GM21529 (cell line): ENCODE data around the gene CACNA1C.

Experiments
- ATAC-seq: cut with Tn5 transposase; IDR thresholded peaks from one replicate; pipeline ENCODE4 v1.9.1; 2021; ENCODE audit not compliant: unreplicated experiment

The CACNA1C gene

GRCh38 chr12:2435511-2435910, 382.7 kb downstream of the CACNA1C start:
- ATAC-seq: no peak

GRCh38 chr12:2439332-2440100, 386.7 kb downstream of the CACNA1C start:
- ATAC-seq: no peak

GRCh38 chr12:2443776-2444175, 391.0 kb downstream of the CACNA1C start:
- ATAC-seq: no peak

- ATAC-seq: no peak
Observed at GRCh38 chr12:2445968-2446367, 393.2 kb downstream of the CACNA1C start.

GRCh38 chr12:2447861-2448260, 395.1 kb downstream of the CACNA1C start:
- no peak for ATAC-seq

- ATAC-seq: no peak
Observed at GRCh38 chr12:2449586-2449985, 396.8 kb downstream of the CACNA1C start.

GRCh38 chr12:2450553-2450952, 397.8 kb downstream of the CACNA1C start:
- no peak for ATAC-seq

DNA sequence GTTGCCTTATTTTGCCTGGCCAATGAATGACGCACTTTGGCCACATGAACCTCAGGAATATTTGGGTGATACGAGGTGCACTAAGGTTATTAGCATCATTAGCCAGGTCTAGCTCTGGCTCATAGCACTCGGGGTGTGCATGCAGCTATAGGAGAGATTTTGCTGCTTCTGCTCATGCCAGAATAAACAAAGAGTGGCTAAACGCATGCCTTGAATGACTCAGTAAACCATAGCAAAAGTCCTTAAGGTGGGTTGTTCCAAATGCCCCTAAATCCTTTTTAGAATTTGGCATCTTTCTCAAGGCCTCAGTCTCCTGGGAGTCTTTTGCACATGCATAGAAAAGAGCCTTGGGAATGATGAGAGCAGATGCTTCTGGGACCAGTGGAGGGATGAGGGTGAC, 398.2 kb downstream of the CACNA1C start:
- ATAC-seq: no peak

GRCh38 chr12:2451497-2451896, 398.7 kb downstream of the CACNA1C start:
- no peak for ATAC-seq

DNA sequence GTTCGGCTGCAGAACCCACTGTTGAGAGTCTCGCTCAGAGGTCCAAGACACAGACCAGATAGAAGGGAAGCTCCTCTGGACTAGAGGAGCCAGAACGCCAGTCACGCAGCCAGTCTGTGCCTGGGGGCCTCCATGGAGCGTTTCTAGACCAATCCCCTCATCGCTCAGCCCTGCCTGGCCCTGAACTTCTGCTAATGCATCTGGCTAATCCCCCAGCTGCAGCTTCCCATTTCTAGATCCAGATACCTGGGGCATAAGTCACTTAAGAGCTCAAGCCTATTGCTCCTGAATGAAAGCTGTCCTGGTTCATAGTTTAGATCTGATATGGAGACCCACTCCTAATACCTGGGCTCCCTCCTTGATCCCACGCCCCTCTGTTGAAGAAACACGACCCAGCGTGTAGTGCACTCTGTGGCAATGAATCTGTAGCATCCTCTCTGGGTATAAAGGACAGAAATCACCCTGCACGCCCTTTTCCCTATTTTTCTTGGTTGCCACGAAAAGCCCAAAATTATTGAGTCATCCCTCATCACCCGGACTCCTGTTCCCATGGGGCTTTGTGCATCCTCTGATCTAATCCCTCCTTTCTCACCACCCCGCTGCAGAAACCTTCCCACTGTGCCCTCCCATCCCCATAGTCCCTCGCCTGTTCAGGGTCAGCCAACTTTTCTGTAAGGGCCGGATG, 400.4 kb downstream of the CACNA1C start:
- no peak for ATAC-seq

GRCh38 chr12:2453761-2454090, 400.9 kb downstream of the CACNA1C start:
- no peak for ATAC-seq

- no peak for ATAC-seq
Observed at GRCh38 chr12:2454601-2455177, 401.9 kb downstream of the CACNA1C start.

GRCh38 chr12:2455410-2455809, 402.6 kb downstream of the CACNA1C start:
- no peak for ATAC-seq

DNA sequence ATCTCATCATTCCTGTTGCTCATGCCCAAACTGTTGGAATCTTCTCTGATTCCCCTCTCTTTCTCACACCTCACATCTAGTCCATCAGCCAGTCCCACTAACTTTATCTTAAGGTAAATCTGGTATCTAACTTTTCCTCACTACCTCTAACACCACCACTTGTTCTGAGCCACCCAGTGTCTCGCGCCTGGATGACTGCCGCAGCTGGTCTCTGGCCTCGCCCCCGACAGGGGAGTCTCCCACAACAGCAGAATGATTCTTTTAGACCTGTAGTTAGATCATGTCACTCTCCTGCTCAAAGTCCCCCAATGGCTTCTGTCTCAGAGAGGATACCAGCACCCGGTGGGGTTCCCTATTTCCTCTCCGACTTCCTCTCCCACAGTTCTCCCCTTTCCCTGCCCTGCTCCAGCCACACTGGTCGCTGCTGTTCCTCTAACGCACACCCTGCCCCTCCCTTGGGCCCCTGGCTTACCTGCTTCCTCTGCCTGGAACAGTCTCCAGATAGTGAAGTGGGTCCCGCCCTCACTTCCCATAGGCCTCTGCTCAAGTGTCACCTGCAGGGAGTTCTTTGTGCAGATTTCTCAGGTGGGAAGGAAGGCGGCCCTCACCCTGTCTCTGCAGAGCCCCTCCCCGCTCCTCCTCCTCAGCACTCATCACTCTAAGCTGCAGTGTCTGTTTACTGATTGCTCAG, 403.5 kb downstream of the CACNA1C start:
- ATAC-seq: no peak

GRCh38 chr12:2456813-2457186, 404.0 kb downstream of the CACNA1C start:
- ATAC-seq: no peak

GRCh38 chr12:2457215-2457932, 404.6 kb downstream of the CACNA1C start:
- ATAC-seq: no peak

GRCh38 chr12:2457933-2458414, 405.2 kb downstream of the CACNA1C start:
- ATAC-seq: no peak

- no peak for ATAC-seq
Observed at GRCh38 chr12:2460051-2460670, 407.4 kb downstream of the CACNA1C start.

GRCh38 chr12:2461046-2461445, 408.3 kb downstream of the CACNA1C start:
- no peak for ATAC-seq

DNA sequence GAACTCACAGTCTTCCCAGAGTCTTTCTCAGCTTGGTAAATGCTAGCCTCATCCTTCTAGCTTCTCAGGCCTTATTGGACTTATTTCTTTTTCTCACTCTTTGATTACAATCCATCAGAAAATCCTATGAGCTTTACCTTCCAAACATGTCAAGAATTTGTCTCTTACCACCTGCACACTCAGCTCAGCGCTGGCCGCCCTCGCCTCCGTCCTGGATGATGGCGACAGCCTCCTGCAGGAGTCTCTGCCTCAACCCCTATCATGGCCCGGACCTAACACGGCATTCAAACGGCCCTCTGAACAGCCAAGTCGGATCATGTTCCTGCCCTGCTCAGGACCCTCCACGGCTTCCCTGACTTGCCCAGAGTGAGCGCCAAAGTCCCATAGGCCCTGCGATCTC, 408.9 kb downstream of the CACNA1C start:
- no peak for ATAC-seq

- no peak for ATAC-seq
Observed at GRCh38 chr12:2462087-2462486, 409.3 kb downstream of the CACNA1C start.
